Measurements from ENCODE around the gene AGTR1. TPM values are rescaled to one million over a fixed set of nuclear protein-coding genes. Genes with fewer than 3 reads are reported as not detected.
"Not testable (repeated sequence)": the region's sequence is repeated elsewhere in the genome, so short reads cannot be mapped to it uniquely, and the experiment has no call there.

The AGTR1 gene
- total RNA-seq, 1 donor from 2014 or later: 1.9 TPM

DNA sequence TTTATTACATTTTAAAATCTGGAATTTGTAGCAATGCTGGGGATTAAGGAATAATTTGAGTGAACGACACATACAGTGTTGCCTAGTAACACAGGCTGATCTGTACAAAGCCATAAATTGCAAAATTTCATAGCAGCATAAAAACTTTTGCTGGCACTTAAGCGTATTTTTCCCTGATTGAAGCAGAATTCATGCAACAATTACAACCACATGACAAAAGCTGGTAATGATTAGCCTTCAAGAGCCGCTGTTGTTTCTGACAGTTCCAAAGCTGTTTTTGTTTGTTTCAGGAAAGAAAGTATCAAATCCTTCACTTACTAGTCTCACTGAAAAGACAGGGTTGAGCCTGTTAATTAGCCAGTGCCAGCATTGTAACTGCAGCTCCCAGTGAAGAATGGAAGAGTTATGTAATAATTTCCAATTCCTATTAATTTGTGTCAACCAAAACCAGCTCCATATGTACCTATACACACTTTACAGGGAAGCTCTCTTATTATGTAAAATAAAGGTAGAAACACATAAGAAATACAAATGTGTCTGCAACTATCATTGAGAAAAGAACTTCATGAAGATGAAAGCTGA is 60.7 kb downstream of the AGTR1 start:
- DNase-seq (ENCODE audit: low spot score): no peak

DNA sequence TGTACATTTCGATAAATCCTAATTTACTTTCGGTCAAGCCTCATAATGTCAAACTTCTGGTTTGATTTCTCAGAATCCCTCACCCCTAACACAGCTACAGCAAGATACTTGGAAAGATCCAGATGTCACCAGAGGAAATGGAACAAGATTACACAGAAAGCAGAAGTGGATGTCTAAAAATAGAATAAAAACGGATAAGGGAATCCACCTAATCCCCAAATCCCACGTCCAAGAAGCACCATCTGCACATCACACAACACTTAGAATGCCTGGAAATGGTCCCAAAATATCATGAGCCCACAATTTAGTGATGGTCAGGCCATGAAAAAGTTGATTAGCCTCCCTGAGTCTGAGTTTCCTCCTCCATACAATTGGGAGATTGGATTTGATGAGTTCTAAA is 61.7 kb downstream of the AGTR1 start:
- DNase-seq (ENCODE audit: low spot score): no peak

DNA sequence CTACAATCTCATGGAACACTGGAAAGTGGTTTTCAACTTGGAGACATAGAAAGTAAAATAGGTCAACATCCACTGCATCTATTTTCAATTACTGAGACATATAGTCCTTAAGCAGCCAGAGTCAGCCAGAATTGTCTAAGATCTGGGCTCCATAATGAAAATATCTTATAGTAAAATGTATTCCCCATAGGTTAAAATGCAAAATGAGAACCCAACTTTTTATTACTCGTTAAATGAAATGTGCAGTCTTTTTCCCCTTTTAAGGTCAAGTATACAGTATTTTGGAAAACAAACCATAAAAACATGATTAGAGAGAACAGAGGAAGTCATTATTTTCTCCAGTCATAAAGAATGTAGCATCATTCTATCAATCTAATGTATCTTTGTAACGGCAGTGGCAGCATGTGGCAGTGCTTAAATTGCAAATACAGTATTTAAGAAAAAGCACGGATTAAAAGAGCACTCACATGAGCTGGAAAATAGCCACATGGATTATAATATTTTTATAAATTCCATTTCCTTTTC is 65.5 kb downstream of the AGTR1 start:
- DNase-seq (ENCODE audit: low spot score): no peak

DNA sequence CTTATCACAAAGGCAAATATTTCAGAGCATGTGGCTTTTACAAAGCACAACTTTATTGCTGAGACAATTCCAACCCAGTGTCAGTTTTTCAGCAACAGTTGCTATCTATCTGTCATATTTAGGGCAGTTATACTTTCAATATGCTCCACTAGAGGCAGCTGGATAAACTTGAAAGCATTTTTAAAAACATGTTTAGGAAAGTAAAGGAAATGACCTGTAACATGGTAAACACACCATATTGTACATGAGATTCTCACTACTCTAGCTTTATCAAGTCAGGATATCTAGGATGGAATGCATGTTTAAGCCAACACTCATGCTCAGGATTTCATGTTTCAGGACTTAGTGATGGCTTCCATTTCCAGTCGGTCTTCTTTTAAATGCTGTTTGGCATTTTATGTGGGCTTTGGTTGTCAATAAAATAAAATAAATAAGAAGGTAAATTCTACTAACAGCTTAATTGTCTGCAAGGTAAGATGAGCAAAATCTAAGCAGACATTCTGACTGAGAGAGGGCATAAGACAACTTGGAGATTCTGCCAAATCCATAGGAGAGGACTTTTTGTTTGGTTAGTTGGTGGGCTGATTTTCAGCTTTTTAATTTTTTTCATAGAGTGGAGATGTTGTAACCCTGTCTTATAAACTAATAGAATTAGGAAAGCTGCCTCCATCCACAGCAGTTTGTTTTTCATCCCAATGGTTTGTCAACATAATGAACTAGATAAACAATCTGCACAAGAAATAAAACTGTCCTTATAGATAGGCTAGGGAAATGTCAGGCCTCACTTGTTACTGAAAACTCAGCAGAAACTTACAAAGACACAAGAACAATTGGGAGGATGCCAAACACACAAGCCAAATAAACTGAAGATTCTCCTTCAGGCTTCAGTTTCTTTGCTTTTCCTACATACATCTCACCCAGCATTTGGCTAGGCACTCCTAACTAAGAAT is 66.6 kb downstream of the AGTR1 start:
- DNase-seq (ENCODE audit: low spot score): no peak

DNA sequence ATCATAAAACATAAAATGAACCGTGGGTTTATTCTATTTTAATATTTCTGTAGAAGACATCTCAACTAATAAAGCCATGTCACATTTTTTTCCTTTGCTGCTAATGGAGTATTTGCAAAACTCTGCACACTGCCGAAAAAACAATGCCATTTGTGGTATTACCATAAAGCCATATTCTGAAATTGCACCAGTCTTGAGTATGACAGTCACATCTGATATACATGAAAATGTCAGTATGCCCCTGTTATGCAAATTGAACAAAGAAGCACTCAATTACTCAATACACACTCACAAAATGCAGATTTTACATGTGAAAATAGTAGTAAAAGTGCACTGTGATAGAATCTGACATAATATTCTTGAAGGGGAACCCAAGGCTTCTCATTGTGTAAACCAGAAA is 74.7 kb downstream of the AGTR1 start:
- DNase-seq (ENCODE audit: low spot score): no peak

DNA sequence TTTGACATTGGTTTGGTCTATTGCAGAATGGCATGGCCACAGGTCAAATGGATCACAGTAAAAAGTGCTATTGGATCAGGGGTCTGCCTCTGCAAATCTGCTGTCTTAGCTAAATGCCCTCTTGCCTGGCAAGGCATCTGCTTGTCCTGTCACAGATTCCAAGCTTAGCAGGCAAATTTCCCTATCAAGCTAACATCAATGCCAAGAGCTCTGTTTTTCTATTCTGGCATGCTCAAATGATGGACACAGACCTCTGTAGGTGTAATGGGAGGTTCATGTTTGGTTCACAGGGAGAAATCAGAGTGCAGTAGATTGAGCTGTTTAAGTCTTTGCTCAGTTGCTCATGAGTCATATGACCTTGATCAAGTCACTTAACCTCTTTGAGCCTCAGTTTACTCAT is 75.1 kb downstream of the AGTR1 start:
- no peak for DNase-seq (ENCODE audit: low spot score)

DNA sequence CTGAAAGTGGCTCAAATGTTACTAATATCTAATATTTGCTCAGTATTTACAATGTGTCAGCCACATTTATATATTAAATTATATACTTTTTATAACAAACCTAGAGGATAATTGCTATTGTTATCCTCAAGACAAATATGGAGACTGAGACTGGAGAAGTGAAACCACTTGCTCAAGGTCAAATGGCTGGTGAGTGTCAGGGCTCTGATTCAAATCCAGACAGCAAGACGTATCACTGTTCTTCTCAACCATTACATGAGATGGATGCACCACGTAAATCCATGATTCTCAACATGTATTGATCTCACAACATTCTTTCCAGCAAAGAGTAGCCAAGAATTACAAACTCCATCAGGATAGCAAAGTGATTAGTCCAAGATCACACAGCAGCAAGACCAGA is 76.1 kb downstream of the AGTR1 start:
- no peak for DNase-seq (ENCODE audit: low spot score)

DNA sequence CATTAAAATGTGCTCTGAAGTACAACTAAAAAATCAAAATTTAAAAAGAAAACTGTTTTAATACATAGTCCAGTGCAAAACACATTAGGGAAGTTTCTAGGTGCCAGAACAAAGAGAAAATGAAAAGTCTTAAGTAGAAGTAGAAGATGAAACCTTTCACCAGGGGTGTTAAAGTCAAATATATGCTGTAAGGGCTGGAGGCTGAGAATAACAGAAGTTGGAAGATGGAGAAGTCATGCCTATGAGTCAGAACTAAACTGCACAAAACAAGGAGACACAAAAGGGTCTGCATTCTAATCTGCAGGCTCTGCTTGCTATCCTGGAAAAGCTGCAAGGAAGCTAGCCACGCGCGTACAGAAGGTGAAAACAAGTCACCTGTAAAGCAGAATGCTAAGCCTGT is 81.2 kb downstream of the AGTR1 start:
- DNase-seq (ENCODE audit: low spot score): no peak

DNA sequence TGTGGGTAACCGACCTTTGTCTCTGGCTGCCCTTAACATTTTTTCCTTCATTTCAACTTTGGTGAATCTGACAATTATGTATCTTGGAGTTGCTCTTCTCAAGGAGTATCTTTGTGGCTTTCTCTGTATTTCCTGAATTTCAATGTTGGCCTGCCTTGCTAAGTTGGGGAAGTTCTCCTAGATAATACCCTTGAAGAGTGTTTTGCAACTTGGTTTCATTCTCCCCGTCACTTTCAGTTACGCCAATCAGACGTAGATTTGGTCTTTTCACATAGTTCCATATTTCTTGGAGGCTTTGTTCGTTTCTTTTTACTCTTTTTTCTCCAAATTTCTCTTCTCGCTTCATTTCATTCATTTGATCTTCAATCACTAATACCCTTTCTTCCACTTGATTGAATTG is 87.3 kb downstream of the AGTR1 start:
- DNase-seq (ENCODE audit: low spot score): not testable (repeated sequence)

DNA sequence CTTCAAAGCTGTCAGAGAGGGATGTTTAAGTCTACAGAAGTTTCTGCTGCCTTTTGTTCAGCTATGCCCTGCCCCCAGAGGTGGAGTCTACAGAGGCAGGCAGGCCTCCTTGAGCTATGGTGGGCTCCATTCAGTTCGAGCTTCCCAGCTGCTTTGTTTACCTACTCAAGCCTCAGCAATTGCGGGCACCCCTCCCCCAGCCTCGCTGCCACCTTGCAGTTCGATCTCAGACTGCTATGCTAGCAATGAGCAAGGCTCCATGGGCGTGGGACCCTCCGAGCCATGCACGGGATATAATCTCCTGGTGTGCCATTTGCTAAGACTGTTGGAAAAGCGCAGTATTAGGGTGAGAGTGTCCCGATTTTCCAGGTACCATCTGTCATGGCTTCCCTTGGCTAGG is 88.5 kb downstream of the AGTR1 start:
- DNase-seq (ENCODE audit: low spot score): not testable (repeated sequence)

DNA sequence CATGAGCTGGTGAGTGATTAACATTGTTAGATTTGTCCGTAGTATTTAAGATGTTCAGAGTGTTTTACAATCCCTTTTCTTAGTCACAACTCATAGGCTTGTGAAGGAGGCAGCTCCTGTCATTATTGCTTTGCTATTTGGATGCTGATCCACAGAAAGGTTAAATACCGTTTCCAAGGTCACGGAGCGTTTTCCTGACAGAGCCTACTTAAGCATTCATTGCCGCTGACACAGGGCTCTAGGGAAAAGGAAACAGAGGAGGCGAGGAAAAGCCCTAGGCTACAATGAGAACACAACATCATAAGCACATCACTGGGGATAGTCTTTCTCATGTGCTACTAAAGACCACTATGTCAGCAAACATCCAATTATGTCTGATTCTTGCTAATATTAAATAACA is 91.4 kb downstream of the AGTR1 start:
- DNase-seq (ENCODE audit: low spot score): no peak

DNA sequence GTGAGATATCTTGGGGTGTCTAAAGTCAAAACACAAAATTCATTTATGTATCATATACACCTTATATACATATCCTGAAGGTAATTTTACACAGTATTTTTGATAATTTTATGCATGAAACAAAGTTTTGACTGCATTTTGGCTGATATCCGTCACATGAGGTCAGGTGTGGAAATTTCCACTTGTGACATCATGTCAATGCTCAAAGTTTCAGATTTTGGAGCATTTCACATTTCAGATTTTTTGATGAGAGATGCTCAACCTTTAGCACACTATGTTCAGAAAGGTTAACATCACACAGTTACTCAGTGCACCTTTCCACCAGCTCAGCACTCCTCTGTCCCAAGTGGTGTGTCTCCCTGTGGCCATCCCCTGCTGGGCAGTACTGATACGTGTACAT is 92.2 kb downstream of the AGTR1 start:
- DNase-seq (ENCODE audit: low spot score): no peak

DNA sequence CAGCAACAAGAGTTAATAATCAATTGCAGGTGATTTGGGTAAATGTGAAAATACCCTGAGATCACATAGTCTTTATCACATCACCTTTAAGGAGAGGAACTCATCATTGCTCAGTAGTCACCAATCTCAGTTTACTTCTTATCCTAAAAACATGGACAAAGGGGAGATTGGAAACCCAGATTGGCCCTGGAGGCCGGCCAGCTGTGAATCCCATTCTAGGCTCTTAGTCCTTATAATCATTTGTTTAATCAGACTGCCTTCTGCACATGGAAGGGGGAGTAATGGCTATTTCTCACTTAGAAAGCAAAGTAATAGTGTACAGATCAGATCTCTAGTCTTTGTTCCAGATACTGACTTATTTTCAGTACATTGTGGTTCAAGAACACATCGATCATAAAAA is 92.7 kb downstream of the AGTR1 start:
- DNase-seq (ENCODE audit: low spot score): no peak

DNA sequence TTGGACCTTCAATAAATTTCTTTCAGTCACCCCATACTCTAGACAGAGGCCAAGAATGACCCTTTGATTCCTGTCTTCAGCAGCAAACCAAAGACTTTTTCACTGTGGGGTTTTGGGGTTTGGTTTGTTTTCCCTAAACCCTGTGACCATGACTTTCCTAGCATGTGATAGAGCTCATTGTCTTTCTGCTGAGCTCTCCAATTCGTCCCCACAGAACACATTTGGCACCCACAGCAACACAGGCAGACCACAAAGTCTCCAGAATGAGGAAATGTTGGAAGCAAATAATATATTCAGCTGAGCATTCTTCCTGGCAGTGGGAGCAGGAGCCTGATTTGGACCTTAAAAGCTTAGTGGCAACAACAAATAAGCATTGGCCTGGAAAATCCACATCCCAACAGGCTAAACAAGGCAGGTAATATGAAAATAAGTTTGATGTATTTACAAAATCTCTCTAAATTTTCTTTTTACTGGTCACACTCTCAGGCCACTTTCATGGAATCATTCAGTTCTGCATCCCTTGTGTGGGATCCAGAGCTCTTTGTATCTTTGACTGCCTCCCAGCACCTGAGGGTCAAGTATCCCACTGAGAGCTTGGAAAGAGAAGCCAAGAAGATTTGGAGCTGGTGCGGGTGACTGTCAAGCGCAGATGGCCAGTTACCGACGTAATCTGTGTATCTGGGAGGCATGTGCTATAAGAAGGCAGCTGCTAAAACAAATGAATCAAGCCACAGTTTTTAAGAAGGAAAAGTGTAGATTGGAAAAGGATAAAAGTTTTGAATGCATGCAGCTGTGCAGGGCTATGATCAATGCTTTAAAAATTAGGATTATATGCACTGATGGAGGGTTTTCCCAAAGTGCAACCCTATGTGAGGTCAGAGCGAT is 93.4 kb downstream of the AGTR1 start:
- DNase-seq (ENCODE audit: low spot score): peak; percentile 16

DNA sequence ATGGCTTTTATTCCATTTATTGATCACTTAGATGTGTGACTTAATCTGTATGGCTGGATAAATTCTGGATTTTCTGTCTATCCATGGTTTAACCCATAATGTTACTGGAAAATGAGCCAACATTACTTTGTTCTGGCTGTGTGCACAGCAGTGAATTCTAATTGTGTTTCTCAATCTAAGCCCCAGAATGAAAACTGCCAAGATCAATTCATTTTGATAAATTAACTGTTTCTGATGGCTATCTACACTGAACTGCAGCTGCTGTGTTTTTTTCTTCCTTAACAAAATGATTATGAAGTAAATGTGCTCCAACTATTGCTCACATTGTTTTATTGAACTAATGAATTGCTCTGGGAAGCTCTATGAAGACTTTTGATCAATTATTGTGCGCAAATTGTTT is 94.2 kb downstream of the AGTR1 start:
- DNase-seq (ENCODE audit: low spot score): no peak

DNA sequence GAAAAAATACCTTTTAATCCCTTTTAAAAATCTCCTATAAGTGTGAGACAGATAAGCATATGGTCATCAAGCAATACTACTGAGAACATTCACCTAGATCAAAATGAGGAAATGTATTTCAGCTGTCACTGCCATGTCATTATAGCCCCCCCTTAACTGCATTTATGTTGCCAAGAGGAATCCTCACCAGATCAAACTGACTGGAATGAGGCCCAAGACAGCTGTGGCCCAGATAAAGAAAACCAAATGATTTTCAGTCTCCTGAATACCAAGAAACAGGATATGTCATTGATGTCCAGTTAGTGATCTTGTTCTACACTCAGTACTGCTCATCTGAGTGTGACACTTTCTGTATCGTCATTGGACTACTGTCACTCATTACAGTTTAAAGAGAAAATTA is 94.8 kb downstream of the AGTR1 start:
- DNase-seq (ENCODE audit: low spot score): no peak

Other genes starting within 250 kb of the AGTR1 start
- 16.5 TPM for gene CPB1, start 129.9 kb downstream of the AGTR1 start, total RNA-seq
- 46.6 TPM for gene CPA3, start 167.4 kb downstream of the AGTR1 start, total RNA-seq